ENCODE measurements around the gene GLRX3.
A peak's percentile ranks its signal among the peaks of the same experiment; 100 is the strongest.
"Not testable (repeated sequence)": the region's sequence is repeated elsewhere in the genome, so short reads cannot be mapped to it uniquely, and the experiment has no call there.

The GLRX3 gene

DNA sequence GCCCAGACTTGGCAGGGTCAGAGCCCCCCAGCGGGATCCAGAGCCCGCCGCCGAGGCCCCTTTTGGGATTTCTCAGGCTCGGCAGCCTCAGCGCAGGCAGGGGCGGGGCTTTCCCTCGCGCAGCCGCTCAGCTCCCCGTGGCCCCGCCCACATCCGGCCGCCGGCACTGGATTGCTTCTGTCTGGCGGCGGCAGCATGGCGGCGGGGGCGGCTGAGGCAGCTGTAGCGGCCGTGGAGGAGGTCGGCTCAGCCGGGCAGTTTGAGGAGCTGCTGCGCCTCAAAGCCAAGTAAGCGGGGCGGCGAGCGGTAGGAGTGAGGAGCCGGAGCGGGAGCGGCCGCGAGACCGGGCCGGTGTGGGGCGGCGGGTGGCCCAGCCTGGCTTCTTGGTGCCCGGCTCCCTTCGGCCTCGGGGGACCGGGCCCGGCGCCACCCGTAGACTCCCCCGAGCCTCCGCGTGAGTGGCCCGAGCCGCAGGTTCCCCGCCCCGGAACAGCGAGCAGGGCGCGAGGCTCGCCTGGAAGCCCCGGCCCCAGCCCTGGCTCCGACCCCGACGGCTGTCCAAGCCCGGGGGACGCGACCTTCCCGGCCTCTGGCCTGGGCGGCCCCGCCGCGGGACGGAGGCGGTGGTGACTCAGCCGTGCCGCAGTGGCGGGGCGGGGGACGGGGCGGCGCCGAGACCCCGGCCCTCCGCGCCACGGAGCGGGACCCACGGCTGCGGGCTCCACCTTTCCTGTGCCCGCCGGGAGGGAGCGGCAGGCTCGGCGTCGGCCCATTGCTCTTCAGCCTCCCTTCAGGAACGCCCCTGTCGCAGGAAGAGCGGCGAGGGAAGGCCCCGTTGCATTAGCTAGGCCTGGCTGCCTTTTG, at the start of gene GLRX3:
TSS of gene GLRX3 (plus strand) at position 166 of the 864 bp plus-strand sequence. CDS start at position 196, 30 bp downstream.
- Mint-ChIP-seq H3K27ac (peak within 1 kb of the TSS; percentile 95), H3K9me3 (no peaks in the 10 kb centered on the region), H3K4me1 (peaks cover 33% of the 10 kb centered on the region), H3K4me3 (peak within 1 kb of the TSS; percentile 90), H3K27me3 (ENCODE audit: low read depth, poor library complexity) (peaks cover 15% of the 10 kb centered on the region), H3K36me3 (ENCODE audit: low read depth) (peaks cover 19% of the 10 kb centered on the region)
- TF ChIP-seq, protein P1, sequence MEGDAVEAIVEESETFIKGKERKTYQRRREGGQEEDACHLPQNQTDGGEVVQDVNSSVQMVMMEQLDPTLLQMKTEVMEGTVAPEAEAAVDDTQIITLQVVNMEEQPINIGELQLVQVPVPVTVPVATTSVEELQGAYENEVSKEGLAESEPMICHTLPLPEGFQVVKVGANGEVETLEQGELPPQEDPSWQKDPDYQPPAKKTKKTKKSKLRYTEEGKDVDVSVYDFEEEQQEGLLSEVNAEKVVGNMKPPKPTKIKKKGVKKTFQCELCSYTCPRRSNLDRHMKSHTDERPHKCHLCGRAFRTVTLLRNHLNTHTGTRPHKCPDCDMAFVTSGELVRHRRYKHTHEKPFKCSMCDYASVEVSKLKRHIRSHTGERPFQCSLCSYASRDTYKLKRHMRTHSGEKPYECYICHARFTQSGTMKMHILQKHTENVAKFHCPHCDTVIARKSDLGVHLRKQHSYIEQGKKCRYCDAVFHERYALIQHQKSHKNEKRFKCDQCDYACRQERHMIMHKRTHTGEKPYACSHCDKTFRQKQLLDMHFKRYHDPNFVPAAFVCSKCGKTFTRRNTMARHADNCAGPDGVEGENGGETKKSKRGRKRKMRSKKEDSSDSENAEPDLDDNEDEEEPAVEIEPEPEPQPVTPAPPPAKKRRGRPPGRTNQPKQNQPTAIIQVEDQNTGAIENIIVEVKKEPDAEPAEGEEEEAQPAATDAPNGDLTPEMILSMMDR (IDR thresholded peaks at IDR 0.05) = no peak
- peak; percentile 98 for DNase-seq

DNA sequence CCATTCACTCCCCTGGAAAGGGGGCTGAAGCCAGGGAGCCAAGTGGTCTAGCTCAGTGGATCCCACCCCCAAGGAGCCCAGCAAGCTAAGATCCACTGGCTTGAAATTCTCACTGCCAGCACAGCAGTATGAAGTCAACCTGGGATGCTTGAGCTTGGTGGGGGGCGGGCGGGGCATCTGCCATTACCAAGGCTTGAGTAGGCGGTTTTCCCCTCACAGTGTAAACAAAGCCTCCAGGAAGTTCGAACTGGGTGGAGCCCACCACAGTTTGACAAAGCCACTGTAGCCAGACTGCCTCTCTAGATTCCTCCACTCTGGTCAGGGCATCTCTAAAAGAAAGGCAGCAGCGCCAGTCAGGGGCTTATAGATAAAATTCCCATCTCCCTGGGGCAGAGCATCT, 45.6 kb upstream of the GLRX3 start:
- Mint-ChIP-seq H3K36me3 (ENCODE audit: low read depth) (peaks cover 15% of the 10 kb centered on the region), H3K9me3 (peaks cover 39% of the 10 kb centered on the region)
- not testable (repeated sequence) for H3K27ac Mint-ChIP-seq; H3K4me1 Mint-ChIP-seq; H3K4me3 Mint-ChIP-seq; H3K27me3 Mint-ChIP-seq (ENCODE audit: low read depth, poor library complexity); DNase-seq

DNA sequence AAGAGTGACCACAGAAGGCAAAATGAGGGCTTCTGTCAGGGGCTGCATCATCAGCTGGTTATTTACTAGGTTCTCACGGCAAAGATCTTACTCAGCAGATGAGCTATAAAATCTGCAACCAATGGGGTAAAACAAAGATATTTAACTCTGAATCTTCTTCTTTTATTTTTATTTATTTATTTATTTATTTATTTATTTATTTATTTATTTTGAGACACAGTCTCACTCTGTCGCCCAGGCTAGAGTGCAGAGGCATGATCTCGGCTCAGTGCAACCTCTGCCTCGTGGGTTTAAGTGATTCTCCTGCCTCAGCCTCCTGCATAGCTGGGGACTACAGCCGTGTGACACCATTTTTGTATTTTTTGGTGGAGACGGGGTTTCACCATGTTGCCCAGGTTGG, 36.8 kb upstream of the GLRX3 start:
- no peak overlapping the region for H3K4me3 Mint-ChIP-seq
- H3K27me3 Mint-ChIP-seq (ENCODE audit: low read depth, poor library complexity) = peaks cover 4% of the 10 kb centered on the region
- peaks cover 38% of the 10 kb centered on the region for H3K9me3 Mint-ChIP-seq

DNA sequence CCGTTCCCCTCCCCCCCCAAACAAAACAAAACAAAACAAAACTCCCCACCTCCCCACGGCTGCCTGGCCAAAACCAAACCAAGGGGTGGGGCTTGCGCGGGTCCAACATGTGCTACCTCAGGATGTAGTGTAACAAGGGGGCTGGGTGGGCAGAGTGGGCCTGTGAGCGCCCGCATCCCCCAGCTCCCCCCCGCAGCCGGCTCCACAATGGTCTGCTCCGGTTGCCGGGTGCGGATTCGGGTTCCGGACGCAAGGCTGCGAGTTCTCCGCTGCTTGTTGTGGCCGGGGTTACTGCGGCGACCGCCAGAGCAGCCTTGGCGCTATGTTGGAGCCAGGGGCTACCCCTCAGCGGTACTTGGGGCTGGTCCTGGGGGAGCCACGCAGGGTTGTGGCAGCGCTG, 30.5 kb upstream of the GLRX3 start:
- Mint-ChIP-seq H3K4me3 (peak overlapping the region; percentile 58), H3K4me1 (peaks cover 22% of the 10 kb centered on the region), H3K9me3 (no peaks in the 10 kb centered on the region), H3K36me3 (ENCODE audit: low read depth) (peaks cover 14% of the 10 kb centered on the region), H3K27ac (no peak overlapping the region), H3K27me3 (ENCODE audit: low read depth, poor library complexity) (peaks cover 10% of the 10 kb centered on the region)
- TF ChIP-seq, protein P1 (IDR thresholded peaks at IDR 0.05) = no peak
- DNase-seq = peak; percentile 34

More for the DNA sequence above, 36.8 kb upstream of the GLRX3 start:
- DNase-seq = no peak
- H3K4me1 Mint-ChIP-seq = no peaks in the 10 kb centered on the region
- TF ChIP-seq, protein P1 (IDR thresholded peaks at IDR 0.05) = no peak
- peaks cover 3% of the 10 kb centered on the region for H3K36me3 Mint-ChIP-seq (ENCODE audit: low read depth)
- no peak overlapping the region for H3K27ac Mint-ChIP-seq

DNA sequence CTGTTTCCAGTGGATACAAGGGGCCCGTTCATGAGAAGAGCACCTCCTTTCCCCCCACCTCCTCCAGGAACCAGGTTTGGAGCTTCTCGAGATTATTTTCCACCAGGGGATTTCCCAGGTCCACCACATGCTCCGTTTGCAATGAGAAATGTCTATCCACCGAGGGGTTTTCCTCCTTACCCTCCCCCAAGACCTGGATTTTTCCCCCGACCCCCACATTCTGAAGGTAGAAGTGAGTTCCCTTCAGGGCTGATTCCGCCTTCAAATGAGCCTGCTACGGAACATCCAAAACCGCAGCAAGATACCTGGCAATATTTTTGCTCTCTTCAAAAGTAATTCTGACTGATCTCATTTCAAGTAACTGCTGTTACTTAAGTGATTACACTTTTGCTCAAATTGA, 28.0 kb upstream of the GLRX3 start:
- H3K4me3 Mint-ChIP-seq, H3K27ac Mint-ChIP-seq, DNase-seq: not testable (repeated sequence)
- peaks cover 29% of the 10 kb centered on the region for H3K36me3 Mint-ChIP-seq (ENCODE audit: low read depth)
- H3K27me3 Mint-ChIP-seq (ENCODE audit: low read depth, poor library complexity) = peaks cover 10% of the 10 kb centered on the region
- peaks cover 31% of the 10 kb centered on the region for H3K4me1 Mint-ChIP-seq
- H3K9me3 Mint-ChIP-seq = peaks cover 14% of the 10 kb centered on the region

DNA sequence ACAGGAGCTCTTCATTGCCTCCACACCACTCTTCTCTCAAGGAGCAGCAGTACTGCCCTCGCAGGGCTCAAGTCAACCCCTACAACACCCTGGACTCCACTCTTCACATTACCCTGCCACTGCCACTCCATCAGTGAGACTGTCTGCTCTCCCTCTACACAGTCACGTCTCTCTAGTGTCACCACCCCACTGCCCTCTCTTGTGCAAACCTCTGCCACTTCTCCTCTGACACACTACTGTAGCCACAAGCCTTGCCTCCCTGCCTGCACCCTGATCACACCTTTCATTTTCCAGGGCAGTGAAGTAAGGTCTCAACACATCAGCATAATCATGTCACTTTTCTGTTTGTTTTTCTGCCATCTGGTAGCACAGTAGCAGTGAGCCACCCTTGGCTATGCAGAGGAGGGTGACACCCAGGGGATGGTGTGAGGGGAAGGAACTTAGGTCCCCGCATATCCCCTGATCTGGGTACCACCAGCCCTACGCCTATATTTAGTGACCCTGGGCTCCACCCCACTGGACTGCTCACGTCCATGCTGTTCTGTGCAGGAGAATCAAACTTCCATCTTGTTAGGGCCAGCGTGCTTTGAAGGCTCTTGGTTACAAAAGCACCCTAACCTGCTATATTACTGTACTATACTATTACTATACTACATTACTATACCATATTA, 27.1 kb upstream of the GLRX3 start:
- peaks cover 10% of the 10 kb centered on the region for H3K27me3 Mint-ChIP-seq (ENCODE audit: low read depth, poor library complexity)
- TF ChIP-seq, protein P1 (IDR thresholded peaks at IDR 0.05) = no peak
- H3K9me3 Mint-ChIP-seq = peaks cover 20% of the 10 kb centered on the region
- H3K4me3 Mint-ChIP-seq = peak overlapping the region; percentile 95
- peak overlapping the region; percentile 10 for H3K27ac Mint-ChIP-seq
- DNase-seq = no peak
- H3K4me1 Mint-ChIP-seq = peaks cover 31% of the 10 kb centered on the region
- peaks cover 31% of the 10 kb centered on the region for H3K36me3 Mint-ChIP-seq (ENCODE audit: low read depth)
